ENCODE results near the gene MBP. TPM values are rescaled to one million over a fixed set of nuclear protein-coding genes. Genes with fewer than 3 reads are reported as not detected.
"Not testable (repeated sequence)": the region's sequence is repeated elsewhere in the genome, so short reads cannot be mapped to it uniquely, and the experiment has no call there.

The MBP gene
- total RNA-seq, 2 donors from 2014 or later, result 43.0 to 65.8 TPM

DNA sequence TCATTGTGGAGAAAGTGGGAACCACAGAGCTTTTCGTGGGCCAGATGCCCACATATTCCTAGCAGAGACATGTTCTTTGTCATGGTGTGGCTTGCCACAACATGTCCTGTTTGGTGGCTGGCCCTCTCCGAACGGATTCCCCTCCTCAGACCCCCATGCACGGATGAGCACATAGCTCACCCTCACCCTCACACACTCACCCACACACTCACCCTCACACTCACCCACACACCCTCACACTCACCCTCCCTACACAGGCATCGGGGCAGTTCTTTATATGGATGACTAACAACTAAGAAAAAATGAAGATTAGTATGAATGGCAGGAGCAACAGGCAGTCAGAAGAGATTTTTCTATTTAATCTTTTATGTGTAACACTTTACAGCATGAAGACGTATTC lies 160.3 kb downstream of the MBP start:
- Histone ChIP-seq H3K36me3 (no peaks in the 10 kb centered on the region), H3K9me3 (no peaks in the 10 kb centered on the region), H3K9ac (ENCODE audit: low read depth in 2 of 2, low read length in 2 of 2) (no peak overlapping the region), H3K27me3 (no peaks in the 10 kb centered on the region), H3K4me1 (no peaks in the 10 kb centered on the region), H3K4me3 (no peak overlapping the region), H3K27ac (no peak overlapping the region)
- TF ChIP-seq CTCF (IDR thresholded peaks at IDR 0.05), result no peak
- intact Hi-C loops (cut with DNase I), result no loop called here
- no peak for DNase-seq

GRCh38 chr18:76970770-76971559 lies 161.6 kb downstream of the MBP start:
- Histone ChIP-seq H3K36me3 (no peaks in the 10 kb centered on the region), H3K4me3 (no peak overlapping the region), H3K9ac (ENCODE audit: low read depth in 2 of 2, low read length in 2 of 2) (no peak overlapping the region), H3K27me3 (no peaks in the 10 kb centered on the region), H3K27ac (no peak overlapping the region), H3K4me1 (no peaks in the 10 kb centered on the region), H3K9me3 (no peaks in the 10 kb centered on the region)
- no peak for TF ChIP-seq CTCF (IDR thresholded peaks at IDR 0.05)
- intact Hi-C loops (cut with DNase I), result no loop called here
- DNase-seq, result no peak

- H3K4me3 ChIP-seq, result no peak overlapping the region
- no peak overlapping the region for H3K9ac ChIP-seq (ENCODE audit: low read depth in 2 of 2, low read length in 2 of 2)
- no peaks in the 10 kb centered on the region for H3K36me3 ChIP-seq
- no peaks in the 10 kb centered on the region for H3K9me3 ChIP-seq
- no peak overlapping the region for H3K27ac ChIP-seq
- no peaks in the 10 kb centered on the region for H3K4me1 ChIP-seq
- DNase-seq, result no peak
- no peak for TF ChIP-seq CTCF (IDR thresholded peaks at IDR 0.05)
- no peaks in the 10 kb centered on the region for H3K27me3 ChIP-seq
- intact Hi-C loops (cut with DNase I), result no loop called here
Measured at GRCh38 chr18:76967721-76968472, 164.7 kb downstream of the MBP start.

- H3K4me3 ChIP-seq; intact Hi-C loops (cut with DNase I): not testable (repeated sequence)
Measured at GRCh38 chr18:76967299-76967698, 165.3 kb downstream of the MBP start.

GRCh38 chr18:76965555-76966151 lies 166.9 kb downstream of the MBP start:
- H3K36me3 ChIP-seq; intact Hi-C loops (cut with DNase I); H3K4me3 ChIP-seq; H3K9ac ChIP-seq (ENCODE audit: low read depth in 2 of 2, low read length in 2 of 2); H3K4me1 ChIP-seq; H3K27ac ChIP-seq; H3K9me3 ChIP-seq; H3K27me3 ChIP-seq: not testable (repeated sequence)
- peak; percentile 75 for DNase-seq

More at GRCh38 chr18:76967299-76967698, 165.3 kb downstream of the MBP start:
- DNase-seq; H3K36me3 ChIP-seq; H3K27me3 ChIP-seq; H3K4me1 ChIP-seq; H3K27ac ChIP-seq; H3K9me3 ChIP-seq; H3K9ac ChIP-seq (ENCODE audit: low read depth in 2 of 2, low read length in 2 of 2): not testable (repeated sequence)

DNA sequence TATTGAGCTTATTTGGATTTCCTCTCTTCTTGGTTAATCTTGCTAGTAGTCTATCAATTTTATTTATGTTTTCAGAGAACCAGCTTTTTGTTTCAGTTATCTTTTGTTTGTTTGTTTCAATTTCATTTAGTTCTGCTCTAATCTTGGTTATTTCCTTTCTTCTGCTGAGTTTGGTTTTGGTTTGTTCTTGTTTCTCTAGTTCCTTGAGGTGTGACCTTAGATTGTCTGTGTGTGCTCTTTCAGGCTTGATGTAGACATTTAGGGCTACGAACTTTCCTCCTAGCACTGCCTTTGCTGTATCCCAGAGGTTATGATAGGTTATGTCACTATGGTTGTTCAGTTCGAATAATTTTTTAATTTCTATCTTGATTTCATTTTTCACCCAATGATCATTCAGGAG lies 168.6 kb downstream of the MBP start:
- intact Hi-C loops (cut with DNase I), result no loop called here
- no peak overlapping the region for H3K4me3 ChIP-seq
- no peak for TF ChIP-seq CTCF (IDR thresholded peaks at IDR 0.05)
- H3K27me3 ChIP-seq, result no peaks in the 10 kb centered on the region
- H3K27ac ChIP-seq, result no peak overlapping the region
- DNase-seq, result no peak
- no peaks in the 10 kb centered on the region for H3K9me3 ChIP-seq
- no peaks in the 10 kb centered on the region for H3K36me3 ChIP-seq
- no peak overlapping the region for H3K9ac ChIP-seq (ENCODE audit: low read depth in 2 of 2, low read length in 2 of 2)
- no peaks in the 10 kb centered on the region for H3K4me1 ChIP-seq
